ENCODE results near the gene DMAC2L. TPM values are rescaled to one million over a fixed set of nuclear protein-coding genes. Genes with fewer than 3 reads are reported as not detected.

The DMAC2L gene
- total RNA-seq, 1 experiment from 2014 or later: 16.3 TPM

DNA sequence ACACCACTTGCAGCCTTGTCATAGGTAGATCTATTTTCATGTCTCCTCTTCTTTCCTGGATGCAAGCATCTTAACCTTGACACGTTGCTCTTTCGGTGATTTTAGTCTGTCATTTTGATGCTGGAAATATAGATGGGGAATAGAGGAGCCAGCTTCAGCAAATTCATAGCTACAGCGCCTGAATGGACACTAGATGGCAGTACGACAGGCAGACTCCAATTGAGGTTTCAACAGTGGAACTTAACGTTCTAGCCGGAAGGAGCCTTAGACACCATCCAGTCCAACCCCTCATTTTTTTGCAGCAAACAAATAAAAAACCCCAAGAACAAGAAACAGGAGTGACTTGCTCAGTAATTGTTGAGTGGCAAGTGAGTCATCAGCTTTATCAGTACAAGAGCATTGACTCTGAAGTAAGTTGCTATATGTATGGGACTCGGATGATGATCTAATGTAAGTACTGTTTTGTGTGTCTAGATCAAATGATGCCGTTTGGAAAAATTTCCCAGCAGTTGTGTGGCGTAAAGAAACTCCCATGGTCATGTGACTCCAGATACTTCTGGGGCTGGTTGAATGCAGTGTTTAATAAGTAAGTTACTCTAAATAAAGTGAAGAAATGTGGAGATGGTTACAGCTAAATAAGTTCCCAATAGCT lies 9.0 kb downstream of the DMAC2L start:
- BruUV-seq (replicated peaks): no TSS peak
- POLR2A ChIA-PET: interaction anchor here (0.7 to 5.1 kb wide), 25 partner anchors 8 to 687 kb away, joined by 3 to 47 read pairs (median 4); partner anchors contain the start of genes ATL1, CDKL1, DMAC2L and L2HGDH
- peak; percentile 89 for DNase-seq (ENCODE audit: unreplicated experiment)
- intact Hi-C loops (cut with micrococcal nuclease): loop anchor here (1.0 kb wide), 3 partner anchors 75 to 211 kb away; partner anchors contain the start of genes CDKL1 and MAP4K5
- TF ChIP-seq, protein P1, sequence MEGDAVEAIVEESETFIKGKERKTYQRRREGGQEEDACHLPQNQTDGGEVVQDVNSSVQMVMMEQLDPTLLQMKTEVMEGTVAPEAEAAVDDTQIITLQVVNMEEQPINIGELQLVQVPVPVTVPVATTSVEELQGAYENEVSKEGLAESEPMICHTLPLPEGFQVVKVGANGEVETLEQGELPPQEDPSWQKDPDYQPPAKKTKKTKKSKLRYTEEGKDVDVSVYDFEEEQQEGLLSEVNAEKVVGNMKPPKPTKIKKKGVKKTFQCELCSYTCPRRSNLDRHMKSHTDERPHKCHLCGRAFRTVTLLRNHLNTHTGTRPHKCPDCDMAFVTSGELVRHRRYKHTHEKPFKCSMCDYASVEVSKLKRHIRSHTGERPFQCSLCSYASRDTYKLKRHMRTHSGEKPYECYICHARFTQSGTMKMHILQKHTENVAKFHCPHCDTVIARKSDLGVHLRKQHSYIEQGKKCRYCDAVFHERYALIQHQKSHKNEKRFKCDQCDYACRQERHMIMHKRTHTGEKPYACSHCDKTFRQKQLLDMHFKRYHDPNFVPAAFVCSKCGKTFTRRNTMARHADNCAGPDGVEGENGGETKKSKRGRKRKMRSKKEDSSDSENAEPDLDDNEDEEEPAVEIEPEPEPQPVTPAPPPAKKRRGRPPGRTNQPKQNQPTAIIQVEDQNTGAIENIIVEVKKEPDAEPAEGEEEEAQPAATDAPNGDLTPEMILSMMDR (IDR thresholded peaks at IDR 0.05; ENCODE audit: unreplicated experiment): peak; percentile 61
- Mint-ChIP-seq H3K9me3 (ENCODE audit: unreplicated experiment) (no peaks in the 10 kb centered on the region), H3K27me3 (ENCODE audit: insufficient read depth, unreplicated experiment) (no peaks in the 10 kb centered on the region), H3K4me3 (ENCODE audit: unreplicated experiment) (no peak overlapping the region), H3K4me1 (ENCODE audit: insufficient read depth, unreplicated experiment) (no peaks in the 10 kb centered on the region), H3K36me3 (ENCODE audit: insufficient read depth, unreplicated experiment) (peaks cover 44% of the 10 kb centered on the region), H3K27ac (ENCODE audit: low read depth, unreplicated experiment) (no peak overlapping the region)
- CTCF ChIA-PET: interaction anchor here (0.5 to 6.1 kb wide), 38 partner anchors 9 to 687 kb away, joined by 3 to 62 read pairs (median 4); partner anchors contain the start of genes CDKL1, DMAC2L, L2HGDH and MAP4K5

DNA sequence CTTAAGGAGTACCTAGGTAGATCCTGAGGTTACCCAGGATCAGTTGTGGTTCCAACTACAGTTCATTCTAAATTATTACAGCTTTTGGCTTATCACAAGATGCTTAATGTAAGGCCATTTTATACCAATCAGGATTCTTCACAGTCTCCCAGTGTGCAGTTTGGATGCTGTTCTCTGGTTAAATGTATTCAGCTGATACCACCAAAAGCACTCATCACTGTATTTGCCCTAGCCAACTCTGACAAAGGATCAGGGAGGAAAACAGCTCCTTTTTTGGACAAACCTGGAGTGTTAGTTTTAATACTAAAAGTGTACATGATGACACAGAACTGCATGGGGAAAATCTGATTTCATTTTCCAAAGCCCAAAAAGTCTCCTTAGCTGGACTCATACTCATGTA lies 19.5 kb downstream of the DMAC2L start:
- TF ChIP-seq, protein P1 (IDR thresholded peaks at IDR 0.05; ENCODE audit: unreplicated experiment): no peak
- Mint-ChIP-seq H3K9me3 (ENCODE audit: unreplicated experiment) (no peaks in the 10 kb centered on the region), H3K4me3 (ENCODE audit: unreplicated experiment) (no peak overlapping the region), H3K27me3 (ENCODE audit: insufficient read depth, unreplicated experiment) (no peaks in the 10 kb centered on the region), H3K27ac (ENCODE audit: low read depth, unreplicated experiment) (no peak overlapping the region), H3K4me1 (ENCODE audit: insufficient read depth, unreplicated experiment) (peaks cover 8% of the 10 kb centered on the region), H3K36me3 (ENCODE audit: insufficient read depth, unreplicated experiment) (peaks cover 42% of the 10 kb centered on the region)
- intact Hi-C loops (cut with micrococcal nuclease): no loop called here
- DNase-seq (ENCODE audit: unreplicated experiment): no peak
- CTCF ChIA-PET: interaction anchor here (0.7 to 6.2 kb wide), 5 partner anchors 12 to 868 kb away, joined by 3 to 62 read pairs (median 4); partner anchors contain the start of gene MAP4K5
- no TSS peak for BruUV-seq (replicated peaks)
- POLR2A ChIA-PET: interaction anchor here (0.9 to 1.3 kb wide), 2 partner anchors 10 to 16 kb away, joined by 3 read pairs; no protein-coding TSS in a partner anchor

DNA sequence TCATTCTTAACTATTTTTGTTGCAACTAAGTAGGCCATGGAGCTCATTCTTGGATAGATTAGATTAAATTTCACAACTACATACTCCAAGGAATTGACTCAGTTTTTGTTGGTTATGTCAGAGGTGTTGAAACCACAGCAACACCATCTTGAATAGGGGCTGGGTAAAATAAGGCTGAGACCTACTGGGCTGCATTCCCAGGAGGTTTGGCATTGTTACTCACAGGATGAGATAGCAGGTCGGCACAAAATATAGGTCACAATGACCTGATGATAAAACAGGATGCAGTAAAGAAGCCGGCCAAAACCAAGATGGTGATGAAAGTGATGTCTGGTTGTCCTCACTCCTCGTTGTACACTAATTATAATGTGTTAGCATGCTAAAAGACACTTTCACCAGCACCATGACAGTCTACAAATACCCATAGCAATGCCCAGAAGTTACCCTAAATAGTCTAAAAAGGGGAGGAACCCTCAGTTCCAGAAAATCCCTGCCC lies 20.9 kb downstream of the DMAC2L start:
- BruUV-seq (replicated peaks): no TSS peak
- peaks cover 37% of the 10 kb centered on the region for H3K36me3 Mint-ChIP-seq (ENCODE audit: insufficient read depth, unreplicated experiment)
- no peaks in the 10 kb centered on the region for H3K9me3 Mint-ChIP-seq (ENCODE audit: unreplicated experiment)
- CTCF ChIA-PET: interaction anchor here (0.5 to 6.2 kb wide), 5 partner anchors 13 to 155 kb away, joined by 3 to 62 read pairs (median 3); no protein-coding TSS in a partner anchor
- H3K4me3 Mint-ChIP-seq (ENCODE audit: unreplicated experiment): no peak overlapping the region
- peaks cover 8% of the 10 kb centered on the region for H3K4me1 Mint-ChIP-seq (ENCODE audit: insufficient read depth, unreplicated experiment)
- POLR2A ChIA-PET: interaction anchor here (0.6 to 1.8 kb wide), 7 partner anchors 10 to 92 kb away, joined by 3 to 7 read pairs (median 4); no protein-coding TSS in a partner anchor
- intact Hi-C loops (cut with micrococcal nuclease): no loop called here
- TF ChIP-seq, protein P1 (IDR thresholded peaks at IDR 0.05; ENCODE audit: unreplicated experiment): no peak
- H3K27ac Mint-ChIP-seq (ENCODE audit: low read depth, unreplicated experiment): peak overlapping the region; percentile 39
- DNase-seq (ENCODE audit: unreplicated experiment): peak; percentile 73
- H3K27me3 Mint-ChIP-seq (ENCODE audit: insufficient read depth, unreplicated experiment): no peaks in the 10 kb centered on the region

DNA sequence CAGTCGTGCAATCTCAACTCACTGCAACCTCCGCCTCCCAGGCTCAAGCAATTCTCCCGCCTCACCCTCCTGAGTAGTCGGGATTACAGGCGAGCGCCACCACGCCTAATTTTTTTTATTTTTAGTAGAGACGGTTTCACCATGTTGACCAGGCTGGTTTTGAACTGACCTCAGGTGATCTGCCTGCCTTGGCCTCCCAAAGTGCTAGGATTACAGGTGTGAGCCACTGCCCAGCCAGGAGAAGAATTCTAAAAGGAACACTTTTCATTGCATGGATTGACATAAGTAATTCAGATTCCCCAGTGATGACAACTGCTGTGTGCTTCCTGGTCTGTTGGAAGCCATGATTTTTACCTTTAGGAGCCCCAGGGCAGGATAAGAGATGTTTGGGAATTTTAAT lies 22.1 kb downstream of the DMAC2L start:
- intact Hi-C loops (cut with micrococcal nuclease): no loop called here
- Mint-ChIP-seq H3K4me1 (ENCODE audit: insufficient read depth, unreplicated experiment) (peaks cover 8% of the 10 kb centered on the region), H3K4me3 (ENCODE audit: unreplicated experiment) (no peak overlapping the region), H3K27ac (ENCODE audit: low read depth, unreplicated experiment) (no peak overlapping the region), H3K27me3 (ENCODE audit: insufficient read depth, unreplicated experiment) (no peaks in the 10 kb centered on the region), H3K9me3 (ENCODE audit: unreplicated experiment) (no peaks in the 10 kb centered on the region), H3K36me3 (ENCODE audit: insufficient read depth, unreplicated experiment) (peaks cover 31% of the 10 kb centered on the region)
- ChIA-PET POLR2A (interaction anchor here (0.6 to 1.8 kb wide), 3 partner anchors 9 to 297 kb away, joined by 3 to 7 read pairs (median 3); no protein-coding TSS in a partner anchor), CTCF (interaction anchor here (0.7 to 1.8 kb wide), 2 partner anchors 13 kb away, joined by 3 to 17 read pairs; no protein-coding TSS in a partner anchor)
- DNase-seq (ENCODE audit: unreplicated experiment): no peak
- TF ChIP-seq, protein P1 (IDR thresholded peaks at IDR 0.05; ENCODE audit: unreplicated experiment): no peak
- BruUV-seq (replicated peaks): no TSS peak
